ENCODE results near the gene ACOT11. TPM values are rescaled to one million over a fixed set of nuclear protein-coding genes. Genes with fewer than 3 reads are reported as not detected.

ACOT11 gene
- total and polyA plus RNA-seq, 2 of the 13 experiments (the other 11 are each of a cell fraction or from before 2014, with no cell fraction given): 2.6 to 3.3 TPM

DNA sequence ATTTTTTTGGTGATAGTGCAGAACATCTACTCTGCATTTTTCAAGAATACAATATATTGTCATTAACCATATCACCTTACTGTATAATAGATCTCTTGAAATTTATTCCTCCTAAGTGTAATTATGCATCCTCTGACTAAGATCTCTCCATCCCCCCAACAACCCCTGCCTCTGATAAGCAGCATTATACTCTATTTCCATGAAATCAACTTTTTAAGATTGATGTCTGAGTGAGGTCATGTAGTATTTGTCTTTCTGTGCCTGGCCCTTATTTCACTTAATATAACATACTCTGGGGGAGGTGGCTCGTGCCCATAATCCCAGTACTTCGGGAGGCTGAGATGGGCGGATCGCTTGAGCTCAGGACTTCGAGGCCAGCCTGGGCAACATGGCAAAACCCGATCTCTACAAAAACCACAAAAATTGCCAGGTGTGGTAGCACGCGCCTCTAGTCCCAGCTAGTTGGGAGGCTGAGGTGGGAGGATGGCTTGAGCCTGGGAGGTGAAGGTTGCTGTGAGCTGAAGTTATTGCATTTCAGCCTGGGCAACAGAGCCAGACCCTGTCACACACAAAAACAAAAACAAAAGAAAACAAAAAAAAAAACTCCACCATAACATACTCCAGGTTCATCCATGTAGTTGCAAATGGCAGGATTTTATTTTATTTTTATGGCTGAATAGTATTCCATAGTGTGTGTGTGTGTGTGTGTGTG is 5.7 kb downstream of the ACOT11 start (continued):
- TF ChIP-seq, protein P1, sequence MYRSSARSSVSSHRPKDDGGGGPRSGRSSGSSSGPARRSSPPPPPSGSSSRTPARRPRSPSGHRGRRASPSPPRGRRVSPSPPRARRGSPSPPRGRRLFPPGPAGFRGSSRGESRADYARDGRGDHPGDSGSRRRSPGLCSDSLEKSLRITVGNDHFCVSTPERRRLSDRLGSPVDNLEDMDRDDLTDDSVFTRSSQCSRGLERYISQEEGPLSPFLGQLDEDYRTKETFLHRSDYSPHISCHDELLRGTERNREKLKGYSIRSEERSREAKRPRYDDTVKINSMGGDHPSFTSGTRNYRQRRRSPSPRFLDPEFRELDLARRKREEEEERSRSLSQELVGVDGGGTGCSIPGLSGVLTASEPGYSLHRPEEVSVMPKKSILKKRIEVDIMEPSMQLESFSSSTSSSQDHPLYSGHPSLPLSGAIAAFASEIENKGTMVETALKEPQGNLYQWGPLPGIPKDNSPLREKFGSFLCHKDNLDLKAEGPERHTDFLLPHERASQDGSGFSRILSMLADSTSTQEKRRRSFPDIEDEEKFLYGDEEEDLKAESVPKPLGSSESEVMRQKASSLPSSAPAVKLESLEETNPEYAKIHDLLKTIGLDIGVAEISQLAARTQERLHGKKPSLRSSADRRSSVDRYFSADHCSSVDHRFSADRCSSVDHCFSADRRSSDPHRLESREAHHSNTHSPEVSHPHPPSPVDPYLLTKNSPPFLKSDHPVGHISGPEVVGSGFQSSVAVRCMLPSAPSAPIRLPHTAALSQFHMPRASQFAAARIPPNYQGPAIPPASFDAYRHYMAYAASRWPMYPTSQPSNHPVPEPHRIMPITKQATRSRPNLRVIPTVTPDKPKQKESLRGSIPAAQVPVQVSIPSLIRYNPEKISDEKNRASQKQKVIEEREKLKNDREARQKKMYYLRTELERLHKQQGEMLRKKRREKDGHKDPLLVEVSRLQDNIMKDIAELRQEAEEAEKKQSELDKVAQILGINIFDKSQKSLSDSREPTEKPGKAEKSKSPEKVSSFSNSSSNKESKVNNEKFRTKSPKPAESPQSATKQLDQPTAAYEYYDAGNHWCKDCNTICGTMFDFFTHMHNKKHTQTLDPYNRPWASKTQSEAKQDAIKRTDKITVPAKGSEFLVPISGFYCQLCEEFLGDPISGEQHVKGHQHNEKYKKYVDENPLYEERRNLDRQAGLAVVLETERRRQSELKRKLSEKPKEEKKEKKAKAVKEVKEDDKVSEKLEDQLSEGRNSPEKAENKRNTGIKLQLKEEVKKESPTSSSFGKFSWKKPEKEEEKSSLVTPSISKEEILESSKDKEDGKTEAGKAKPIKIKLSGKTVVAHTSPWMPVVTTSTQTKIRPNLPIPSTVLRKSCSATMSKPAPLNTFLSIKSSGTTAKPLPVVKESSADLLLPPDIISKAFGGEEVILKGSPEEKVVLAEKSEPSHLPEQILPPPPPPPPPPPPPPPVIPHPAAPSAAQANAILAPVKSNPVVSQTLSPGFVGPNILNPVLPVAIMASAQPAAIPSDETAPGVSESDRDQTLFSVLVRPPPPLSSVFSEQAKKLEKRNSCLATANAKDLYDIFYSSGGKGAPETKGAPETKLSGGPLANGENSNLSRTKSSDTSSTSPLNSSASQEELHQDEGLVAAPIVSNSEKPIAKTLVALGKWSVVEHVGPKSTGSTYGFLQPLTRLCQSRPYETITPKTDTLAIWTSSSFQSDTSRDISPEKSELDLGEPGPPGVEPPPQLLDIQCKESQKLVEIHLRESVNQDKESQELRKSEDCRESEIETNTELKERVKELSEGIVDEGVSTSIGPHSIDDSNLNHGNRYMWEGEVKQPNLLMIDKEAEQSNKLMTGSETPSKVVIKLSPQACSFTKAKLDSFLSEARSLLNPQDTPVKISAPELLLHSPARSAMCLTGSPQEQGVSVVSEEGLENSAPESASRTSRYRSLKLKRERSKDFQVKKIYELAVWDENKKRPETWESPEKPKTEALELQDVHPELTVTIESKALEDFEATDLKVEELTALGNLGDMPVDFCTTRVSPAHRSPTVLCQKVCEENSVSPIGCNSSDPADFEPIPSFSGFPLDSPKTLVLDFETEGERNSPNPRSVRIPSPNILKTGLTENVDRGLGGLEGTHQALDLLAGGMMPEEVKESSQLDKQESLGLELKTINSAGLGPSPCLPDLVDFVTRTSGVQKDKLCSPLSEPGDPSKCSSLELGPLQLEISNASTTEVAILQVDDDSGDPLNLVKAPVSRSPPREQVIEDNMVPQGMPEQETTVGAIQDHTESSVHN (CRISPR knock-in tag; IDR thresholded peaks at IDR 0.05): no peak
- TF ChIP-seq SMARCE1 (IDR thresholded peaks at IDR 0.05; ENCODE audit: borderline replicate concordance) (no peak), ZNF724P (CRISPR knock-in tag; IDR thresholded peaks at IDR 0.05; ENCODE audit: borderline replicate concordance) (no peak), RFXANK (CRISPR knock-in tag; IDR thresholded peaks at IDR 0.05) (no peak), ARHGAP35 (CRISPR knock-in tag; IDR thresholded peaks at IDR 0.05; ENCODE audit: borderline replicate concordance) (no peak), ZNF782 (CRISPR knock-in tag; IDR thresholded peaks at IDR 0.05; ENCODE audit: borderline replicate concordance) (no peak)

Data from HepG2 (cell line).